HG03103 (cell line): ENCODE measurements around the gene FAM83D.
"Not testable (repeated sequence)": the region's sequence is repeated elsewhere in the genome, so short reads cannot be mapped to it uniquely, and the experiment has no call there.

Experiments
- ATAC-seq: cut with Tn5 transposase; IDR thresholded peaks from one replicate; pipeline ENCODE4 v1.9.1; 2021; ENCODE audit warnings: low read depth; ENCODE audit not compliant: unreplicated experiment

The FAM83D gene

GRCh38 chr20:38932457-38933120 lies 6.4 kb downstream of the FAM83D start:
- ATAC-seq: no peak

- no peak for ATAC-seq
Measured at GRCh38 chr20:38934530-38934929, 8.3 kb downstream of the FAM83D start.

- no peak for ATAC-seq
Measured at GRCh38 chr20:38935285-38935684, 9.1 kb downstream of the FAM83D start.

GRCh38 chr20:38935967-38936407 lies 9.8 kb downstream of the FAM83D start:
- no peak for ATAC-seq

- ATAC-seq: no peak
Measured at GRCh38 chr20:38937000-38937399, 10.8 kb downstream of the FAM83D start.

GRCh38 chr20:38937978-38938473 lies 11.8 kb downstream of the FAM83D start:
- no peak for ATAC-seq

GRCh38 chr20:38939686-38940085 lies 13.5 kb downstream of the FAM83D start:
- no peak for ATAC-seq

- ATAC-seq: no peak
Measured at GRCh38 chr20:38940644-38941043, 14.4 kb downstream of the FAM83D start.

GRCh38 chr20:38941726-38942389 lies 15.6 kb downstream of the FAM83D start:
- ATAC-seq: no peak

- ATAC-seq: no peak
Measured at GRCh38 chr20:38945012-38945411, 18.8 kb downstream of the FAM83D start.

- ATAC-seq: no peak
Measured at GRCh38 chr20:38946836-38947235, 20.6 kb downstream of the FAM83D start.

- no peak for ATAC-seq
Measured at GRCh38 chr20:38947931-38948362, 21.7 kb downstream of the FAM83D start.

GRCh38 chr20:38950254-38950653 lies 24.0 kb downstream of the FAM83D start:
- ATAC-seq: no peak

- ATAC-seq: no peak
Measured at GRCh38 chr20:38951611-38952010, 25.4 kb downstream of the FAM83D start.

GRCh38 chr20:38952153-38952552 lies 25.9 kb downstream of the FAM83D start:
- ATAC-seq: no peak

- ATAC-seq: no peak
Measured at GRCh38 chr20:38953630-38954340, 27.6 kb downstream of the FAM83D start.

GRCh38 chr20:38957235-38957876 lies 31.1 kb downstream of the FAM83D start:
- no peak for ATAC-seq

- ATAC-seq: no peak
Measured at GRCh38 chr20:38957915-38958485, 31.8 kb downstream of the FAM83D start.

- not testable (repeated sequence) for ATAC-seq
Measured at GRCh38 chr20:38960187-38960687, 34.0 kb downstream of the FAM83D start.

GRCh38 chr20:38961530-38962043 lies 35.4 kb downstream of the FAM83D start:
- no peak for ATAC-seq
